Lung (tissue), 12 donors: ENCODE data around the gene KRTAP2-1. TPM values are rescaled to one million over a fixed set of nuclear protein-coding genes. Genes with fewer than 3 reads are reported as not detected.

Source experiments
- ATAC-seq: fragments of 200-7000 bp; cut with Tn5 transposase; one replicate; pipeline ENCODE4 v1.9.1; 2020; ENCODE audit warnings: moderate number of reproducible peaks; ENCODE audit not compliant: insufficient read depth, low FRiP score
- DNase-seq, 3 donors: peaks; one replicate each; pipeline ENCODE4 v3.0.0-alpha.2; 2013 to 2017
- H3K27ac ChIP-seq, 2 donors: one replicate each; pipeline ENCODE4 v1.5.1; 2013; ENCODE audit warnings: mild to moderate bottlenecking in 2 of 2, moderate library complexity in 2 of 2, control low read depth in 1 of 2, inconsistent platforms in 1 of 2, low read depth in 1 of 2, low read length in 1 of 2
- H3K27me3 ChIP-seq, 3 donors: one replicate each; pipeline ENCODE4 v1.5.1; 2013; ENCODE audit warnings: low read length in 2 of 3; ENCODE audit not compliant: control insufficient read depth in 3 of 3, insufficient read depth in 3 of 3
- H3K36me3 ChIP-seq, 4 donors: one replicate each; pipeline ENCODE4 v1.5.1; 2013; ENCODE audit warnings: low read length in 4 of 4, mild to moderate bottlenecking in 1 of 4, moderate library complexity in 1 of 4; ENCODE audit not compliant: control insufficient read depth in 4 of 4, insufficient read depth in 4 of 4
- H3K4me1 ChIP-seq, 5 donors: one replicate each; pipeline ENCODE4 v1.5.1; 2013; ENCODE audit warnings: low read length in 5 of 5, mild to moderate bottlenecking in 2 of 5, moderate library complexity in 1 of 5; ENCODE audit not compliant: control insufficient read depth in 5 of 5, insufficient read depth in 5 of 5
- H3K4me3 ChIP-seq: one replicate; pipeline ENCODE4 v1.5.1; 2013; ENCODE audit warnings: mild to moderate bottlenecking, control low read depth, moderate library complexity
- H3K9ac ChIP-seq, 2 donors: one replicate each; pipeline ENCODE4 v1.5.1; 2013; ENCODE audit warnings: low read length in 2 of 2, control low read depth in 1 of 2; ENCODE audit not compliant: insufficient read depth in 1 of 2
- H3K9me3 ChIP-seq, 4 donors: one replicate each; pipeline ENCODE4 v1.5.1; 2013; ENCODE audit warnings: low read length in 3 of 4, mild to moderate bottlenecking in 1 of 4, moderate library complexity in 1 of 4; ENCODE audit not compliant: control insufficient read depth in 4 of 4, insufficient read depth in 3 of 4
- CTCF ChIP-seq: IDR thresholded peaks from 2 replicates; pipeline ENCODE4 v1.5.1; 2012; ENCODE audit warnings: mild to moderate bottlenecking; ENCODE audit errors: control extremely low read depth, extremely low read depth
- WGBS, 2 donors: extraction: QIAGEN DNeasy Blood & Tissue Kit; methylation state at CpG; one replicate each; pipeline ENCODE4 v1.1.7; 2013; 5-methylcytosine and 5-hydroxymethylcytosine counted together
- polyA plus RNA-seq, 2 donors: library from polyadenylated mRNA; stranded (reverse); fragments of 200-250 nt; gene quantifications; one replicate each; pipeline ENCODE4 v1.2.1, GENCODE V29; 2013
- total RNA-seq, 2 donors: library from RNA; depleted of rRNA in 1 of 2; stranded (reverse); fragments of >200 nt in 1 of 2; gene quantifications; one replicate each; pipeline ENCODE4 v1.2.1, GENCODE V29; 2014 to 2021
- donor health status: control.
- donor health status: control.
- donor health status: Bipolar disorder and iron deficiency.
- donor health status: healthy.
- donor health status: DM: yes; HTN: yes; CAD: no.

Gene KRTAP2-1
- total and polyA plus RNA-seq, 4 donors, result not detected

- DNase-seq, result no peak
- Histone ChIP-seq H3K27me3 (peaks cover 0 to 3% (median 0%) of the 10 kb centered on the region in 3 donors), H3K27ac (no peak overlapping the region), H3K4me3 (no peak overlapping the region), H3K4me1 (no peaks in the 10 kb centered on the region), H3K9ac (no peak overlapping the region), H3K36me3 (no peaks in the 10 kb centered on the region), H3K9me3 (peaks cover 0 to 3% (median 0%) of the 10 kb centered on the region in 4 donors)
- WGBS, 2 donors, result 75 to 84% methylated on average over 5 of the region's 5 CpGs
- TF ChIP-seq CTCF, result no peak
- ATAC-seq, result no peak
Observed at GRCh38 chr17:41071606-41072360, 24.7 kb upstream of the KRTAP2-1 start.

DNA sequence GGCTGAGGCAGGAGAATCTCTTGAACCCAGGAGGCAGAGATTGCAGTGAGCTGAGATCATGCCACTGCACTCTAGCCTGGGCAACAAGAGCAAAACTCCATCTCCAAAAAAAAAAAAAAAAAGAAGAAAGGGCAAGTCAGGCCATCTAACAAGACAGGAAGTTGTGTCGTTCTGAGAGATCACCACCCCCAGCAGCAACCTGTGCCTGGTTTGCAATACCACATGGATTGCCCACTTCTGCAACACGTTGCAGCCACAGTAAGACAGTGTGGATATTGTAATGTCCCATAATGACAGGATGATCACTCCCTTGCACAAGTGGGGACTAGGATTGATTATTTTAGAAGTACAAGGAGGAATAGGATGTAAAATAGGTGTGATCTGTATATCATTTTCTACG lies 21.9 kb upstream of the KRTAP2-1 start:
- DNase-seq, result no peak
- no peak overlapping the region for H3K27ac ChIP-seq
- TF ChIP-seq CTCF, result no peak
- WGBS, 2 donors, result 56 to 62% methylated on average over 3 of the region's 3 CpGs
- H3K9me3 ChIP-seq, result peaks cover 0 to 3% (median 0%) of the 10 kb centered on the region in 4 donors
- H3K4me1 ChIP-seq, result no peaks in the 10 kb centered on the region
- no peak overlapping the region for H3K4me3 ChIP-seq
- H3K27me3 ChIP-seq, result no peaks in the 10 kb centered on the region
- no peak overlapping the region for H3K9ac ChIP-seq
- ATAC-seq, result no peak
- H3K36me3 ChIP-seq, result no peaks in the 10 kb centered on the region

DNA sequence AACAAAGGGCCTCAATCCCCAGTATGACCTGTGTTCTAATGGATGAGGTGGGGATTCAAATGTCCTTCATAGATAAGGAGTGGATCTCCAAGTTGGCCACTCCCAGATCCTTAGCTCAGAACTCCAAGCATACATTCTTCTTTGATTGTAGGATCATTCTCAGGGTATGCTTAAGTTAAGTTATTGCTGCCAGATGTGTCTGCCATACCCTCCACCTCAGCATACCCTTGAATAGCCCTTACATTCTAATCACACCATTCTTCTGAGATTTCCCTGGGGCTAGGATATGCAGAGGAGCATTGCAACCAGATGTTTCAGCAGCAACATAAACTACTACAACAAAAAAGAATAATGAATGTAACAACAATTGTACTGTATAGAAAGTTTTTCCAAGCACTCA lies 20.2 kb upstream of the KRTAP2-1 start:
- ATAC-seq (no peak), DNase-seq (no peak)
- no peaks in the 10 kb centered on the region for H3K4me1 ChIP-seq
- H3K4me3 ChIP-seq, result no peak overlapping the region
- no peak overlapping the region for H3K27ac ChIP-seq
- peaks cover 0 to 3% (median 0%) of the 10 kb centered on the region in 4 donors for H3K9me3 ChIP-seq
- no peaks in the 10 kb centered on the region for H3K27me3 ChIP-seq
- no peak for TF ChIP-seq CTCF
- H3K36me3 ChIP-seq, result no peaks in the 10 kb centered on the region
- no peak overlapping the region for H3K9ac ChIP-seq
